ENCODE data around the gene GRIPAP1.

The GRIPAP1 gene

DNA sequence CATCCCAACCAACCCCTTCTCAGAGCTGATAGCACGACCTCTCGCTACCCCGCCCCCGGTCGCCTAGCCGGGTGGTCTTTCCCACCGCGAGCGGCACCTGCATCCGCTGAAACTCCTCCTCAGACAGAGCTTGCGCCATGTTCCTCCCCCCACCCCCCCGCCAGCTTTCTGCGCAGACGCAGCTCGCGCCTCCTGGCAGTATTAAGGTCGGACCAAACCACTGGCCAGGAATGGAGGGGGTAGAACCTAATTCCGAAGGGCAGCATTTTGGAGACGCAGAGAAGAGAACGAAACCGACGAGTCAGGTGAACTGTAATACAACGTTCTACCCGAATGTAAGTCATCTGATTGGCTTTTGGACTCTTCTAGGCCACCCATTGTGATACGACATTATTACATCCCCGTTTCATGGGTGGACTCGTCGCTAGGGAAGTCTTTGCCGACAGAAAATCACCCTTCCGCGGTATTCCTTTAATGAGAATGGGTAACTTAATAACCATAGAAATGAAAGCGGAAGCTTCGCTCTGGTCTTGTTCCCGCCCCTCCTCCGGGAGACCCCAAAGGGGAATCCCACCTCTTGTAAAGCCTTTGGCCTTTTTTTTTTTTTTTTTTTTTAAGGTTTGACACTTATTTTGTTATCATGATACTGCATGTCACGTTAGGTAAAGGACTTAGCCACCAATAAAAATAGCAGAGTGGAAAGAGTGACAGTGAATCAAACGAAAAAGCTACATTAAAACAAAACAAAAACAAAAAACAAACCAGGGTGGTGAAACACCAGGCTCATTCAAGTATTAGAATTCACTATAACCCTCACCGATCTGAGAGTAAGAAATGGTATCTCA lies at the start of gene GRIPAP1:
Gene GRIPAP1, minus strand, starts transcription at position 174 of the 845 bp plus-strand sequence. Its CDS starts 35 bp downstream, at position 139.
- DNase-seq, result peak; percentile 74

GRCh38 chrX:49043987-49044281 lies 41.9 kb upstream of the GRIPAP1 start:
- DNase-seq, result no peak

DNA sequence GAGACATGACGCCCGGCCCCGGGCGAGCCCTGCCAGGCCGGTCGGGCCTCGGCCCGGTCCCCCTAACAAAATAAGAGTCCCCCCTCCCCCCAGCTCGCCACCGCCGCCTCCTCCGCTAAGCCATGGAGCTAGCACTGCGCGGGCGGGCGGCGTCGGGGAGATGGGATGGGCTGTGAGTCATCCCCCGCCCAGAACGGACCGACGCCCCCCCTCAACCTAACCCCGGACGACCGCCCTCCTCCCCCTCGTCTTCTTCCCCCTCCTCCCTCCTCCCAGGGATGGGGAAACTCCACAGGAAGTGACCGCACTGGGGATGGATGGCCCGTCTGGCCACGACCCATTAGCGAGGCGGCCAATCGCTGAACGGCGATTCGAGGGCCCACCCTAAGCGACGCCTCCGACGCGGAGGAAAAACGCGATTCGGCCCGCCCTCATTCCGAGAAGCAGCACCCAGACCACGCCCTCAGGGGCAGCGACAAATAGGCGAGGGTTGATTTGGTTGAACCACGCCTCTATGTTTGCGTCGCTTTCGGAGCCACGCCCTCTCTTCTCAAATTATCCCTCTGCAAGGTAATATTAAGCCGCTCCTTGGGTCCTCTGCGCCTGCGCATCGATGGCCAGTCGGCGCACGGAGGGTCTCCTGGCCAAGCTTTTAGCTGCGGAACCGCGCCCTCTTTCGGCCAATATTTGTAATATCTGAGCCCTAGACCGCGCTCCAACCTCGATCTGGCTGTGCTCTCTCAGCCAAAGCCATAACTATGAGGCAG lies 41.3 kb upstream of the GRIPAP1 start, which contains the start of gene TFE3:
Gene TFE3, minus strand, starts transcription at position 138 of the 767 bp plus-strand sequence. Its CDS starts 131 bp downstream, at position 7.
- peak; percentile 96 for DNase-seq

DNA sequence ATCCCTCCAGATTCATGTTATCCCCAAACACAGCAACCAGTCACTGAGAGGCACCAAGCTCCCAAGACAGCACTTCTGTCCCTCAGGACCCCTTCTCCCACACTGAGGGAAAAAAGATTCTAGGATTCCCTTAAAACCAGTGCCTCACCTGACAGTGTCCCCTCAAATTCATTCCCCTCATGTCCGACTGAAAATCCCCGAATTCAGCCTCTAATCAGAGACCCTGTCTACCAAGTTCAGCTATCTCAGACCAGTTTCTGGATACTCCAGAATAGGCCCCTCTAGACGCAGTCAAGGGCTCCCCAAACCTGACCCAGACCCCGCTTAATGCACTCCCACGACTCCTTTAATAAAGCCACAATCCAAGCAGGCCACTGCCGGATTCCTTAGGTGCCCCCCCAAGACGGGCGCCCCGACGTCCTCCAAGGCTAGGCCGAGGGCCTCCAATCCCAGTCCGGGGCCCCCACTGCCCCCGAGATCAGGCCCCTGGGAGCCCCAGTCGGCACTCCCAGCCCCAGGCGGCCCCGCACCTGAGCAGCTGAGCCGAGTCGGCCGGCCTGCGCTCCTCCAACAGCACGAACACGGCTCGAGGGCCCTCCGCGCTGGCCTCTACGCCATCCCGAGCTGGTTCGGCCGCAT lies 40.6 kb upstream of the GRIPAP1 start:
- no peak for DNase-seq

DNA sequence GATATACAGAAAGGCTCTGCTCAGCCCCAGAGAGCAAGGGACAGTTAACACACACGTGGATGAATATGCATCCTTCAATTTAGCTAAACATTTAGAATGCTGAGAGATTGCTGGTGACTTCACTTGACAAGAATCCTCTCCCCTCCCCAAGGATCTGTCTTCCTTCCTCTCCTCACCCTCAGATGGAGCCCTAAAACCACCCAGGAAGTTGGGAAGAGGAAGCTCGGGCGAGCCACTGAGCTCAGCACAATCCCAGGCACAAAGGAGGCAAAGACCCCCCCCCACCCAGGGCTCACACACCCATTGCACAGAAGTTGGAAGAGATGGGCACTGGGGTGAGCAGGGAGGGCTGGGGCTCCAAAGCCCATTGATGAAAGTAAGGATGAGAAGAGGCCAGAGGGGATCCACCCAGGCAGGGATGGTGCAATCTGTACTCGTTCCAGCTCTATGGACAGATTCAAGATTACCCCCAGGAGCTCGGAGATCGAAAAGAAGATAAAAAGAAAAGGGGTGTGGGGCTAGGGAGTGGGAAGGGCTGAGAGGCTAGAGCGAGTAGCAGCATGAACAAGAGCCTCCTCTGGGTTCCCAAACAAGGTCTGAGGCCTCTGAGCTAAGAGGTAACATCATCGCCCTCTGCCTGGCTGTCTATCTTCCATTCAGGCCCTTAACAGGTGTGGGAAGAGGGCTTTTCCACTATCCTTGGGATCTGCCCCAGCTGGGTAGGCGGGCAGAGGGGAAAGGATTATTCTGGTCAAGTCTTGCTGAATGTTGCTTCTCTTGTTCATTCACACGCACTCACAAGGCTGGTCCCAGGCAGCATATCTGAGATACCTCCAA lies 39.9 kb upstream of the GRIPAP1 start:
- DNase-seq, result no peak

GRCh38 chrX:49040376-49040955 lies 38.4 kb upstream of the GRIPAP1 start:
- no peak for DNase-seq

DNA sequence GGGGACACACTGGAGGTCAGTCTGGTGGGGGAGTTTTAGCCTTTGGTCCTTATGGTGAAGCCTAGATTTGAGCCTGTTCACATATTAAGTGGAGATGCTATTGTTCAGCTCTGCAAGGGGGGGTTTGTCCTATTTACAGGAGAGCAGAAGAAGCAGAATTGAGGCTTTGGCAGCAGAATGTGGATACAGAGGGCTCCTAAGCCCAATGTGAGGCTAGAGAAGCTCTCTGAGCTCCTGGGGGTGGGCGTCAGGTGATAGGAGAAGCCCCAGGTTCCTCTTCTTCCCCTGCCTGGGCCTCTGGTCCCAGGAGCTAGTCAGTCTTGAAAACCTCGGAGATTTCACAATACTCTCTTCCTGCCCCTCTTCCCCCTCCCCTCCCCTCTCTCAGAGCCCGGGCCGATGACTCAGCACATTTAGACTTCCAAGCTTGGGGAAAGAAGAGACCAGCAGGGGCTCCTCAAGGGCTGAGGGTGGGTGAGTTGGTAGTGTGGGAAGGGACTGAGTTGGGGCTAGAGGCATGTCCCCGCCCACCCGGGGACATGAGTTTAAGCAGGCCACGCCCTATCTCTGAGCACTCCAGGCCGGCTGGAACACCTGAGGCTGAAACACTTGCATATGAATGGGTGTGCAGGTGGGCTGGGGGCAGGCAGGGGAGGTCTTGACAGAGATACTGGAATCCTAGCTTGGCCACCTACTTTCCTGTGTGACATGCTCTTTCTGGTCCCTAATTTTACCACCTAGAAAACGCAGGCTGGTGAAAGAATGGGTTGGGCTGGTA lies 37.7 kb upstream of the GRIPAP1 start:
- no peak for DNase-seq

DNA sequence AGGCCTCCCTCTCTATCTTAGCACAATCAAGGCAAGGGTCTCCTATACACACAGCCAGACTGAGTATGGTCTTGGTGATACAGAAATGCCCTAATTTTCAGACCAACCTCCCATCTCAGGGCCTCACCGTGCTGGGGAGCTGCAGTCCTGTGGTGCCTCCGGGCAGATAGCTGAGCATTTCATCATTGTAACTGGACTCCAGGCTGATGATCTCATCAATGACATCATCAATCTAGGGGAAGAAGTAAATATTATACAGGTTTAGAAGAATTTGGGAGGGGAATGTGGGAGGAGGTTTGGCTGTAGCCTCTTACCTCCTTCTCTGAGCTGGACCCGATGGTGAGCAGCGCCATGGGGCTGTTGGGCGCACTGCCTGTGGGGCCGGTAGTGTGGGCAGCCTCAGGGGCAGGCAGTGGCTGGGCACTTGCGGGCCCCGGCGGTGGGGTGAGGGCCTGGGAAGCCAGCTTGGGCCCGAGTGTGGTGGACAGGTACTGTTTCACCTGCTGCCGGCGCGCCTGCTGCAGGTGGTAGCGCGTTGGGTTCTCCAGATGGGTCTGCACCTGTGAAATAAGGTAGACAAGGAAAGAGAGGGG lies 35.9 kb upstream of the GRIPAP1 start:
- DNase-seq, result no peak

DNA sequence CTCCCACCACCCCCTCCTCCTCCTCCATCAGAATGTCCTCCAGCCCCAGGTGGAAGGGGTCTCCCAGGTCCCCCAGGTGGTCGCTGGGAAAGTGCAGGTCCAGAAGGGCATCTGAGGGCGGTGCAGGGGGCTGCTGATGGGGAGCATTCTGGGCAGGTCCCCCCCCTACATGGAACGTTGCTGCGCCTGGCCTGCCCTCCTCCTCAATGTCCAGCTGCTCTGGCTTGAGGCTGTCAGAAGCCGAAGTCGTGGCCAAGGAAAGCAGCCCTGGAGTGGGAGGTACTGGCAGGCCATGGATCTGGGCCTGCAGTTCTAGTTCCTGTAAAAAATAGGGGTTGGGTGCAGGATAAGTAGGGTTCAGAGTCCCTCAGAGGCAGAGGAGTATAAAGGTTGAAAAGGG lies 28.2 kb upstream of the GRIPAP1 start:
- no peak for DNase-seq

- DNase-seq, result no peak
Observed at GRCh38 chrX:49029876-49030275, 27.8 kb upstream of the GRIPAP1 start.

GRCh38 chrX:49019599-49020249 lies 17.7 kb upstream of the GRIPAP1 start:
- DNase-seq, result no peak

DNA sequence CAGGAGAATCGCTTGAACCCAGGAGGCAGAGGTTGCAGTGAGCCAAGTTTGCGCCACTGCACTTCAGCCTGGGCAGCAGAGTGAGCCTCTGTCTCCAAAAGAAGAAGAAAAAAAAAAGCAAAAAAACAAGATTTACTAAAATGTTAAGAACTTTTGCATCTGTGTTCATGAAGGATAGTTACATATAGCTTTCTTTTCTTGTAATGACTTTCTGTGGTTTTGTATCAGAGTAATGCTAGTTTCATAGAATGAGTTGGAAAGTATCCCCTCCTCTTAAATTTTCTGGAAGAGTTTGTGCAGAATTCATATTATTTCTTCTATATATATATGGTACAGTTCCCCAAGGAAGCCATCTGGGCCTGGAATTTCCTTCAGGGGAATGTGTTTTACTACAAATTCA lies 17.0 kb upstream of the GRIPAP1 start:
- DNase-seq, result no peak

GRCh38 chrX:49003696-49004095 lies 1.6 kb upstream of the GRIPAP1 start:
- no peak for DNase-seq

DNA sequence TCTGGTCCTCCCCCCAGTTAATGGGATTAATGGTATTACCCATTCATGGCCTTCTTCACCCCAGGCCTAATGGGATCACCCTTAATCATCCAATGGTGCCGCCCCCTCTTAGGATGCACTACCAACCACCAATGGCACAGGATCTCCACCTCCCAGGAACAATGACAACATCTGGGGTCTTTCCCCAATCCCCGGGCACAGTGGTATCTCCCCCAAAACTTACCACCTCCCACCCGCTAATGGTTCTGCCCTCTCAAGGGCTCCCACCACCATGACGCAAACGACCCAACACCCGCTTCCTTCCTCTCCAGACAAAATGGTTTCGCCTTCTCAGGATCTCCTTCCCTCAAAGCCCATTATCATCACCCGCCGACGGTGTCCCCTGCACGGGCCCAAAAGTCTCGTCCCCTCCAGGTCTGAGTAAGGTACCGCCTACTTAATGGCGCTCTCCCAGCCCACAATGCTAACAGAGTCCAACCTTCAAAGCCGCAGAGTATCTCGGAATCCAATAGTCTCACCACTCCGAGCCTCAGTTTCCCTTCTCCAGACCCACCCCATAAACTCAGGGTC lies 458 bp downstream of the GRIPAP1 start:
- DNase-seq, result peak; percentile 26

- no peak for DNase-seq
Observed at GRCh38 chrX:49000636-49001035, 1.4 kb downstream of the GRIPAP1 start.

- no peak for DNase-seq
Observed at GRCh38 chrX:48999030-48999429, 3.0 kb downstream of the GRIPAP1 start.

- no peak for DNase-seq
Observed at GRCh38 chrX:48998391-48998790, 3.7 kb downstream of the GRIPAP1 start.

DNA sequence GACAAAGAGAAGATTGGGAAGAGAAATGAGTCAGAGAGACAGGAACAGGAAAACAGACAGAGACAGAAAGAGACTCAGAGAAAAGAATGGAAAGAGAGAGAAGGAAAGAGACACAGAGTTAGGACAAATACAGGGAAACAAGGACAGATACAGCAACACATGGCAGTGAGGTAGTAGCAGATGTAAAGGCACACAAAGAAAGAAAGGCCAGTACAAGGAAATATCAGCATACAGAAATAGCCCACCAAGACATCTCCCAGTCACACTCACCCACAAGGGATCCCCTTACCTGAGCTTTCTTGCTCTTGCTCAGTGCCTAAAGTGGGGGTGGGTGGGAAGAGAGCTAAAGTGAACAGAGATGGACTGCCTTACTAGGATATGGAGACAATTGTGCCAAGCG lies 4.2 kb downstream of the GRIPAP1 start:
- no peak for DNase-seq

DNA sequence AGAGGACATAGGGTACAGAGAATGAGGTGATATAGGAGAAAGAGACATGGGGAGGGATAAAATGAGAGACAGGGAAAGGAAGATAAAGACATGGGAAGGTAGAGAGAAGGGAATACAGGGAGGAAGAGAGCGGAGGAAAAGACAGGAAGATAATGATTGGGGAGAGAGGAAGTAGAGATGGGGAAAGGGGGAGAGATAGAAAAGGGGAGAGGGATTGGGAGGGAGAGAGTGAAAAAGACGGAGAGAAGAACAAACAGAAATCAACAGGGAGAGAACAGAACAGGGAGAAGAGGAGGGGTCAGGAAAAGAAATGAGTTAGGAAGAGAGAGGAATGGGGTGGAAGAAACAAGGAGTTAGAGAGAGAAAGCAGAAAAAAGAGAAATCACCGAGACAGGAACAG lies 4.6 kb downstream of the GRIPAP1 start:
- DNase-seq, result no peak

GRCh38 chrX:48996969-48997368 lies 5.1 kb downstream of the GRIPAP1 start:
- DNase-seq, result no peak
